HepG2 (cell line): ENCODE results near the gene SLC39A1. TPM values are rescaled to one million over a fixed set of nuclear protein-coding genes. Genes with fewer than 3 reads are reported as not detected.

Experiments
- ATF1 ChIP-seq: IDR thresholded peaks from 2 replicates; pipeline ENCODE4 v1.6.1; 2016; ENCODE audit warnings: mild to moderate bottlenecking, control low read depth
- KDM5A ChIP-seq: fragments of 200-600 bp; sonication (generic); IDR thresholded peaks from 2 replicates; pipeline ENCODE4 v1.7.0; 2018; ENCODE audit warnings: antibody characterized with exemption, mild to moderate bottlenecking, low read length, borderline replicate concordance
- KLF16 ChIP-seq, 2 experiments: sonication (generic) in 1 of 2; formaldehyde crosslinking in 1 of 2; IDR thresholded peaks; 2 replicates each; pipeline versions ENCODE4 v1.6.1 to v1.8.0; 2016 to 2023; ENCODE audit warnings: missing genetic modification reagents in 2 of 2, missing compliant biosample characterization in 1 of 2
- SMAD3 ChIP-seq: sonication (generic); formaldehyde crosslinking; IDR thresholded peaks from 2 replicates; pipeline ENCODE4 v1.4.0; 2020; ENCODE audit warnings: missing genetic modification reagents
- SRF ChIP-seq: IDR thresholded peaks from 2 replicates; pipeline ENCODE4 v1.6.1; 2011; ENCODE audit warnings: mild to moderate bottlenecking, low read depth, low read length, moderate library complexity
- XRCC5 ChIP-seq: fragments of 200-400 bp; formaldehyde crosslinking; optimal IDR thresholded peaks from 2 replicates; pipeline ENCODE3; 2017; ENCODE audit warnings: mild to moderate bottlenecking, low read length
- ZNF251 ChIP-seq: sonication (generic); formaldehyde crosslinking; IDR thresholded peaks from 2 replicates; pipeline ENCODE4 v1.9.0; 2021; ENCODE audit warnings: mild to moderate bottlenecking, missing genetic modification reagents
- ZNF530 ChIP-seq: sonication (generic); formaldehyde crosslinking; IDR thresholded peaks from 2 replicates; pipeline ENCODE4 v1.5.0; 2020; ENCODE audit warnings: low read depth, mild to moderate bottlenecking, missing genetic modification reagents
- ZNF572 ChIP-seq: sonication (generic); formaldehyde crosslinking; IDR thresholded peaks from 2 replicates; pipeline ENCODE4 v1.5.1; 2020; ENCODE audit warnings: mild to moderate bottlenecking, missing genetic modification reagents
- polyA plus RNA-seq, 8 experiments: library from polyadenylated mRNA; depleted of rRNA in 3 of 8; stranded (reverse) in 7 of 8; unstranded in 1 of 8; fragments of >200 nt; fragmentation: Illumina TruSeq in 4 of 8; extraction: Trizol in 4 of 8; gene quantifications; 2 replicates each; pipeline versions ENCODE4 v1.2.1 to v1.2.3, GENCODE V29; 2011 to 2016; ENCODE audit warnings: low read depth in 4 of 8, missing spikeins in 1 of 8, mixed read lengths in 1 of 8; ENCODE audit not compliant: insufficient read depth in 1 of 8
- total RNA-seq, 5 experiments: library from RNA; depleted of rRNA; stranded (reverse); fragments of >200 nt; fragmentation: Illumina TruSeq; extraction: Trizol; gene quantifications; 2 replicates each; pipeline ENCODE4 v1.2.3, GENCODE V29; 2016; ENCODE audit warnings: low read depth in 1 of 5
- TF ChIP-seq, protein P1 (sequence below): sonication (generic); formaldehyde crosslinking; IDR thresholded peaks from 2 replicates; pipeline ENCODE4; 2020; ENCODE audit warnings: missing genetic modification reagents, mild to moderate bottlenecking, borderline replicate concordance

The SLC39A1 gene
- total and polyA plus RNA-seq, 2 of the 13 experiments (the other 11 are each of a cell fraction or from before 2014, with no cell fraction given) = 71.2 to 78.4 TPM

DNA sequence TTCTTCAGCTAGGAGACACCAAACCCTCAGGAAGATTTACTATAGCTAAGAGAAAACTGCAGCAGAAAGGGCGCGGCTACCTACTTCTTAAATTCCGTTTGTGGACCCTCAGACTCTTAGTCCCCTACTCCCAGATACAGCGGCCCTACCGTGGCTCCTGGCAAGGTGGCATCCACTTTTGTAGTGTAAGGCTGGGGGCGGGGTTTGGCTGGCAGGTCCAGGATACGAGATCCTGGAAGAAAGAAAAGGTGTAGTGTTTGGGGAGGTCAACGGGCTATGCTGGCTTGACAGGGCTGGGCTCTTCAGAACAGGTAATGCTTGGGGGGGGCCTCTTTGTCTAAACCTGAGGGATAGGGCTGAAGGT is 4.6 kb upstream of the SLC39A1 start (continued):
- TF ChIP-seq ATF1 (CRISPR knock-in tag) (peak; percentile 21), ZNF572 (CRISPR knock-in tag) (no peak), SRF (no peak), XRCC5 (peak; percentile 7), SMAD3 (no peak), ZNF251 (no peak), KDM5A (no peak), ZNF530 (no peak), KLF16 (CRISPR knock-in tag; IDR thresholded peaks at IDR 0.05) (no peak)
- TF ChIP-seq, protein P1, sequence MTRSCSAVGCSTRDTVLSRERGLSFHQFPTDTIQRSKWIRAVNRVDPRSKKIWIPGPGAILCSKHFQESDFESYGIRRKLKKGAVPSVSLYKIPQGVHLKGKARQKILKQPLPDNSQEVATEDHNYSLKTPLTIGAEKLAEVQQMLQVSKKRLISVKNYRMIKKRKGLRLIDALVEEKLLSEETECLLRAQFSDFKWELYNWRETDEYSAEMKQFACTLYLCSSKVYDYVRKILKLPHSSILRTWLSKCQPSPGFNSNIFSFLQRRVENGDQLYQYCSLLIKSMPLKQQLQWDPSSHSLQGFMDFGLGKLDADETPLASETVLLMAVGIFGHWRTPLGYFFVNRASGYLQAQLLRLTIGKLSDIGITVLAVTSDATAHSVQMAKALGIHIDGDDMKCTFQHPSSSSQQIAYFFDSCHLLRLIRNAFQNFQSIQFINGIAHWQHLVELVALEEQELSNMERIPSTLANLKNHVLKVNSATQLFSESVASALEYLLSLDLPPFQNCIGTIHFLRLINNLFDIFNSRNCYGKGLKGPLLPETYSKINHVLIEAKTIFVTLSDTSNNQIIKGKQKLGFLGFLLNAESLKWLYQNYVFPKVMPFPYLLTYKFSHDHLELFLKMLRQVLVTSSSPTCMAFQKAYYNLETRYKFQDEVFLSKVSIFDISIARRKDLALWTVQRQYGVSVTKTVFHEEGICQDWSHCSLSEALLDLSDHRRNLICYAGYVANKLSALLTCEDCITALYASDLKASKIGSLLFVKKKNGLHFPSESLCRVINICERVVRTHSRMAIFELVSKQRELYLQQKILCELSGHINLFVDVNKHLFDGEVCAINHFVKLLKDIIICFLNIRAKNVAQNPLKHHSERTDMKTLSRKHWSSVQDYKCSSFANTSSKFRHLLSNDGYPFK = no peak
